NCI-H82 treated with DMSO at 0.1 percent for 48 hours (cell line): ENCODE measurements around the gene FAM216B.
A peak's percentile ranks its signal among the peaks of the same experiment; 100 is the strongest.
"Not testable (repeated sequence)": the region's sequence is repeated elsewhere in the genome, so short reads cannot be mapped to it uniquely, and the experiment has no call there.

Experiments used
- DNase-seq: peaks from one replicate; lab custom pipeline; 2025; ENCODE audit not compliant: unreplicated experiment; lab: John Stamatoyannopoulos, UW

FAM216B gene

GRCh38 chr13:42777467-42777866 lies 3.9 kb upstream of the FAM216B start:
- DNase-seq, result no peak

- no peak for DNase-seq
Measured at GRCh38 chr13:42780044-42780443, 1.3 kb upstream of the FAM216B start.

GRCh38 chr13:42786715-42787114 lies 5.3 kb downstream of the FAM216B start:
- DNase-seq, result peak; percentile 15

- no peak for DNase-seq
Measured at GRCh38 chr13:42788601-42789000, 7.2 kb downstream of the FAM216B start.

- no peak for DNase-seq
Measured at GRCh38 chr13:42792154-42792553, 10.8 kb downstream of the FAM216B start.

GRCh38 chr13:42794577-42795275 lies 13.3 kb downstream of the FAM216B start:
- no peak for DNase-seq

GRCh38 chr13:42795666-42796065 lies 14.3 kb downstream of the FAM216B start:
- DNase-seq, result no peak

GRCh38 chr13:42796747-42797356 lies 15.5 kb downstream of the FAM216B start:
- no peak for DNase-seq

GRCh38 chr13:42798118-42798517 lies 16.7 kb downstream of the FAM216B start:
- no peak for DNase-seq

GRCh38 chr13:42800109-42800643 lies 18.8 kb downstream of the FAM216B start:
- no peak for DNase-seq

- no peak for DNase-seq
Measured at GRCh38 chr13:42803563-42804204, 22.3 kb downstream of the FAM216B start.

- no peak for DNase-seq
Measured at GRCh38 chr13:42804244-42804874, 23.0 kb downstream of the FAM216B start.

- no peak for DNase-seq
Measured at GRCh38 chr13:42807241-42807640, 25.9 kb downstream of the FAM216B start.

- DNase-seq, result no peak
Measured at GRCh38 chr13:42807866-42808265, 26.5 kb downstream of the FAM216B start.

- DNase-seq, result no peak
Measured at GRCh38 chr13:42808341-42808940, 27.1 kb downstream of the FAM216B start.

GRCh38 chr13:42812316-42812715 lies 30.9 kb downstream of the FAM216B start:
- no peak for DNase-seq

- no peak for DNase-seq
Measured at GRCh38 chr13:42814868-42815267, 33.5 kb downstream of the FAM216B start.

- no peak for DNase-seq
Measured at GRCh38 chr13:42815681-42816080, 34.3 kb downstream of the FAM216B start.

- no peak for DNase-seq
Measured at GRCh38 chr13:42816538-42816937, 35.2 kb downstream of the FAM216B start.

- not testable (repeated sequence) for DNase-seq
Measured at GRCh38 chr13:42819687-42820086, 38.3 kb downstream of the FAM216B start.

- DNase-seq, result no peak
Measured at GRCh38 chr13:42820451-42820850, 39.1 kb downstream of the FAM216B start.
